ENCODE results near the gene SLC38A3.

SLC38A3 gene

GRCh38 chr3:50177346-50177745 lies 27.7 kb upstream of the SLC38A3 start:
- Mint-ChIP-seq H3K4me1 (ENCODE audit: low read depth) (no peaks in the 10 kb centered on the region), H3K4me3 (no peak overlapping the region), H3K27me3 (no peaks in the 10 kb centered on the region), H3K36me3 (ENCODE audit: low read depth) (no peaks in the 10 kb centered on the region), H3K9me3 (no peaks in the 10 kb centered on the region), H3K27ac (no peak overlapping the region)

GRCh38 chr3:50179710-50180109 lies 25.4 kb upstream of the SLC38A3 start:
- Mint-ChIP-seq H3K36me3 (ENCODE audit: low read depth) (no peaks in the 10 kb centered on the region), H3K27me3 (no peaks in the 10 kb centered on the region), H3K9me3 (no peaks in the 10 kb centered on the region), H3K4me1 (ENCODE audit: low read depth) (no peaks in the 10 kb centered on the region), H3K4me3 (no peak overlapping the region), H3K27ac (no peak overlapping the region)

- H3K27me3 Mint-ChIP-seq, result no peaks in the 10 kb centered on the region
- H3K9me3 Mint-ChIP-seq, result no peaks in the 10 kb centered on the region
- no peaks in the 10 kb centered on the region for H3K36me3 Mint-ChIP-seq (ENCODE audit: low read depth)
- H3K27ac Mint-ChIP-seq, result no peak overlapping the region
- H3K4me1 Mint-ChIP-seq (ENCODE audit: low read depth), result no peaks in the 10 kb centered on the region
- H3K4me3 Mint-ChIP-seq, result no peak overlapping the region
These were observed 23.1 kb upstream of the SLC38A3 start for GRCh38 chr3:50181985-50182384.

GRCh38 chr3:50182533-50183099 lies 22.5 kb upstream of the SLC38A3 start:
- no peaks in the 10 kb centered on the region for H3K4me1 Mint-ChIP-seq (ENCODE audit: low read depth)

GRCh38 chr3:50183755-50184154 lies 21.3 kb upstream of the SLC38A3 start:
- Mint-ChIP-seq H3K4me3 (no peak overlapping the region), H3K27ac (no peak overlapping the region), H3K4me1 (ENCODE audit: low read depth) (no peaks in the 10 kb centered on the region), H3K36me3 (ENCODE audit: low read depth) (no peaks in the 10 kb centered on the region), H3K27me3 (no peaks in the 10 kb centered on the region), H3K9me3 (no peaks in the 10 kb centered on the region)

More at GRCh38 chr3:50182533-50183099, 22.5 kb upstream of the SLC38A3 start:
- Mint-ChIP-seq H3K36me3 (ENCODE audit: low read depth) (no peaks in the 10 kb centered on the region), H3K9me3 (no peaks in the 10 kb centered on the region), H3K27ac (no peak overlapping the region), H3K4me3 (no peak overlapping the region), H3K27me3 (no peaks in the 10 kb centered on the region)

- Mint-ChIP-seq H3K27ac (no peak overlapping the region), H3K4me3 (no peak overlapping the region), H3K36me3 (ENCODE audit: low read depth) (no peaks in the 10 kb centered on the region), H3K27me3 (no peaks in the 10 kb centered on the region), H3K9me3 (no peaks in the 10 kb centered on the region), H3K4me1 (ENCODE audit: low read depth) (no peaks in the 10 kb centered on the region)
These were observed 20.7 kb upstream of the SLC38A3 start for GRCh38 chr3:50184242-50184978.

GRCh38 chr3:50185230-50185629 lies 19.8 kb upstream of the SLC38A3 start:
- H3K36me3 Mint-ChIP-seq (ENCODE audit: low read depth), result no peaks in the 10 kb centered on the region
- H3K9me3 Mint-ChIP-seq, result no peaks in the 10 kb centered on the region
- no peaks in the 10 kb centered on the region for H3K27me3 Mint-ChIP-seq
- no peaks in the 10 kb centered on the region for H3K4me1 Mint-ChIP-seq (ENCODE audit: low read depth)
- no peak overlapping the region for H3K4me3 Mint-ChIP-seq
- no peak overlapping the region for H3K27ac Mint-ChIP-seq

GRCh38 chr3:50186096-50186495 lies 19.0 kb upstream of the SLC38A3 start:
- no peak overlapping the region for H3K4me3 Mint-ChIP-seq
- no peaks in the 10 kb centered on the region for H3K27me3 Mint-ChIP-seq
- H3K27ac Mint-ChIP-seq, result no peak overlapping the region
- no peaks in the 10 kb centered on the region for H3K36me3 Mint-ChIP-seq (ENCODE audit: low read depth)
- no peaks in the 10 kb centered on the region for H3K9me3 Mint-ChIP-seq
- no peaks in the 10 kb centered on the region for H3K4me1 Mint-ChIP-seq (ENCODE audit: low read depth)

GRCh38 chr3:50187750-50188149 lies 17.3 kb upstream of the SLC38A3 start:
- Mint-ChIP-seq H3K4me3 (no peak overlapping the region), H3K27ac (no peak overlapping the region), H3K4me1 (ENCODE audit: low read depth) (peaks cover 2% of the 10 kb centered on the region), H3K36me3 (ENCODE audit: low read depth) (no peaks in the 10 kb centered on the region), H3K27me3 (peaks cover 2% of the 10 kb centered on the region), H3K9me3 (no peaks in the 10 kb centered on the region)

- Mint-ChIP-seq H3K4me1 (ENCODE audit: low read depth) (peaks cover 4% of the 10 kb centered on the region), H3K27ac (no peak overlapping the region), H3K4me3 (no peak overlapping the region), H3K9me3 (no peaks in the 10 kb centered on the region), H3K27me3 (peaks cover 7% of the 10 kb centered on the region), H3K36me3 (ENCODE audit: low read depth) (no peaks in the 10 kb centered on the region)
These were observed 15.8 kb upstream of the SLC38A3 start for GRCh38 chr3:50189274-50189673.

GRCh38 chr3:50189989-50190388 lies 15.1 kb upstream of the SLC38A3 start:
- H3K4me3 Mint-ChIP-seq, result no peak overlapping the region
- H3K9me3 Mint-ChIP-seq, result no peaks in the 10 kb centered on the region
- no peaks in the 10 kb centered on the region for H3K36me3 Mint-ChIP-seq (ENCODE audit: low read depth)
- H3K27me3 Mint-ChIP-seq, result peaks cover 10% of the 10 kb centered on the region
- no peak overlapping the region for H3K27ac Mint-ChIP-seq
- H3K4me1 Mint-ChIP-seq (ENCODE audit: low read depth), result peaks cover 9% of the 10 kb centered on the region

GRCh38 chr3:50190936-50191660 lies 14.0 kb upstream of the SLC38A3 start, which contains the start of gene GNAT1:
TSS of gene GNAT1 (plus strand) at chr3:50191610. CDS start at chr3:50191726, 116 bp downstream.
- Mint-ChIP-seq H3K9me3 (no peaks in the 10 kb centered on the region), H3K27ac (no peak within 1 kb of the TSS), H3K27me3 (peaks cover 10% of the 10 kb centered on the region)

GRCh38 chr3:50192124-50192523 lies 12.9 kb upstream of the SLC38A3 start:
- no peak overlapping the region for H3K27ac Mint-ChIP-seq
- H3K9me3 Mint-ChIP-seq, result no peaks in the 10 kb centered on the region
- H3K27me3 Mint-ChIP-seq, result peaks cover 16% of the 10 kb centered on the region
- H3K36me3 Mint-ChIP-seq (ENCODE audit: low read depth), result no peaks in the 10 kb centered on the region
- no peak overlapping the region for H3K4me3 Mint-ChIP-seq
- peaks cover 9% of the 10 kb centered on the region for H3K4me1 Mint-ChIP-seq (ENCODE audit: low read depth)

More at GRCh38 chr3:50190936-50191660, 14.0 kb upstream of the SLC38A3 start, which contains the start of gene GNAT1:
- Mint-ChIP-seq H3K4me1 (ENCODE audit: low read depth) (peaks cover 9% of the 10 kb centered on the region), H3K4me3 (no peak within 1 kb of the TSS), H3K36me3 (ENCODE audit: low read depth) (no peaks in the 10 kb centered on the region)

GRCh38 chr3:50192689-50193141 lies 12.4 kb upstream of the SLC38A3 start:
- no peak overlapping the region for H3K27ac Mint-ChIP-seq
- no peak overlapping the region for H3K4me3 Mint-ChIP-seq
- H3K36me3 Mint-ChIP-seq (ENCODE audit: low read depth), result no peaks in the 10 kb centered on the region
- H3K27me3 Mint-ChIP-seq, result peaks cover 22% of the 10 kb centered on the region
- peaks cover 9% of the 10 kb centered on the region for H3K4me1 Mint-ChIP-seq (ENCODE audit: low read depth)
- H3K9me3 Mint-ChIP-seq, result no peaks in the 10 kb centered on the region

GRCh38 chr3:50193286-50193685 lies 11.8 kb upstream of the SLC38A3 start:
- H3K27me3 Mint-ChIP-seq, result peaks cover 22% of the 10 kb centered on the region

More at GRCh38 chr3:50193286-50193685, 11.8 kb upstream of the SLC38A3 start:
- H3K4me1 Mint-ChIP-seq (ENCODE audit: low read depth), result peaks cover 9% of the 10 kb centered on the region
- H3K27ac Mint-ChIP-seq, result no peak overlapping the region
- H3K4me3 Mint-ChIP-seq, result no peak overlapping the region
- no peaks in the 10 kb centered on the region for H3K36me3 Mint-ChIP-seq (ENCODE audit: low read depth)
- no peaks in the 10 kb centered on the region for H3K9me3 Mint-ChIP-seq

Measured in stimulated activated naive CD8-positive, alpha-beta T cell treated with anti-CD3 and anti-CD28 coated beads, Interleukin-15, Interleukin-2, amounts not matched to agents 100 ng/mL and 50 ng/mL, for 24 hours (primary cell).